ENCODE results near the gene SERPINA7.
"Not testable (repeated sequence)": the region's sequence is repeated elsewhere in the genome, so short reads cannot be mapped to it uniquely, and the experiment has no call there.

Gene SERPINA7

GRCh38 chrX:106038625-106039024 lies at the start of gene SERPINA7:
Gene SERPINA7 (minus strand): TSS chrX:106038727. CDS start chrX:106037058, 1,669 bp downstream.
- Mint-ChIP-seq H3K4me1 (no peaks in the 10 kb centered on the region), H3K9me3 (no peaks in the 10 kb centered on the region), H3K4me3 (no peak within 1 kb of the TSS), H3K27ac (no peak within 1 kb of the TSS), H3K27me3 (no peaks in the 10 kb centered on the region), H3K36me3 (no peaks in the 10 kb centered on the region)
- no peak for ATAC-seq

GRCh38 chrX:106069048-106069447 lies 30.5 kb upstream of the SERPINA7 start:
- Mint-ChIP-seq H3K4me1 (no peaks in the 10 kb centered on the region), H3K36me3 (no peaks in the 10 kb centered on the region), H3K9me3 (peaks cover 3% of the 10 kb centered on the region), H3K4me3 (no peak overlapping the region), H3K27ac (no peak overlapping the region), H3K27me3 (no peaks in the 10 kb centered on the region)
- ATAC-seq: no peak

DNA sequence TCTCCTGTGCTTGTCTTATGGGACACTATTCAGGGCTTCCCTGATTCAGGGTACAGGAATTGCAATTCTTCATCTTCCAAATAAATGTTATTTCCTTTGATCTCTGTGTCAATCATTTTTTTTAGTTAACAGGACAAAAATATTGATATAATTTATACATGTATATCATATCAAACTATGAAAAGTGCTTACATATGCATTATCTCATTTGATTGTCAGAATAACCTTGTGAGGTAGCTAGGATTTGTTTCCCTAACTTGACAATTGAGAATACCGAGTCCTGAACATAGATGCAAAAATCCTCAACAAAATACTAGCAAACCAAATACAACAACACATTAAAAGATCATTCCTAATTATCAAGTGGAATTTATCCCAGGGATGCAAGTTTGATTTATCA lies 11.5 kb upstream of the SERPINA7 start:
- H3K4me1 Mint-ChIP-seq: no peaks in the 10 kb centered on the region
- H3K4me3 Mint-ChIP-seq: no peak overlapping the region
- no peaks in the 10 kb centered on the region for H3K9me3 Mint-ChIP-seq
- no peaks in the 10 kb centered on the region for H3K27me3 Mint-ChIP-seq
- ATAC-seq: no peak
- H3K27ac Mint-ChIP-seq: no peak overlapping the region
- no peaks in the 10 kb centered on the region for H3K36me3 Mint-ChIP-seq

DNA sequence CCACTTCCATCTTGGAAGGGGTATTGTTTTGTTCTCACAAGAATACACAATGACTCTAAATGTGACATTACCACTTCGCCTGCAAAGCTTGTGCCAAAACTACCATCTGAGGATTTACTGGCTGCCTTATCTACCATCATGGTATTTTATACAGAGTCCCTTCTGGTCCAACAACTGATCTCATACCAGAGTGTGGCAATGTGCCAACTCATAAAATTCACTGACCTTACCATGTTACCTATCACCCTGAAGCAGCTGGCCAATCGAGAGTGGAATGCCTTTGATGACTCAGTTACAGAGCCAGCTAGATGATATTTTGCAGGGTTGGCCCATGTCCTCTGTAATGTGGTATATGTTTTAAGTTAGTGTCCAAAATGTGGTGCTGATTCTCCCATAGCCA lies 3.8 kb upstream of the SERPINA7 start:
- Mint-ChIP-seq H3K36me3 (no peaks in the 10 kb centered on the region), H3K9me3 (no peaks in the 10 kb centered on the region), H3K27me3 (no peaks in the 10 kb centered on the region), H3K27ac (no peak overlapping the region), H3K4me1 (no peaks in the 10 kb centered on the region), H3K4me3 (no peak overlapping the region)
- no peak for ATAC-seq

GRCh38 chrX:106040861-106041260 lies 2.3 kb upstream of the SERPINA7 start:
- H3K27ac Mint-ChIP-seq: no peak overlapping the region
- H3K9me3 Mint-ChIP-seq: no peaks in the 10 kb centered on the region
- ATAC-seq: no peak

GRCh38 chrX:106039920-106040319 lies 1.4 kb upstream of the SERPINA7 start:
- Mint-ChIP-seq H3K4me1 (no peaks in the 10 kb centered on the region), H3K27ac (no peak overlapping the region), H3K4me3 (no peak overlapping the region), H3K9me3 (no peaks in the 10 kb centered on the region), H3K36me3 (no peaks in the 10 kb centered on the region), H3K27me3 (no peaks in the 10 kb centered on the region)
- ATAC-seq: no peak

More at GRCh38 chrX:106040861-106041260, 2.3 kb upstream of the SERPINA7 start:
- no peaks in the 10 kb centered on the region for H3K27me3 Mint-ChIP-seq
- H3K4me1 Mint-ChIP-seq: no peaks in the 10 kb centered on the region
- H3K4me3 Mint-ChIP-seq: no peak overlapping the region
- H3K36me3 Mint-ChIP-seq: no peaks in the 10 kb centered on the region

GRCh38 chrX:106037835-106038473 lies 573 bp downstream of the SERPINA7 start:
- ATAC-seq: no peak
- H3K36me3 Mint-ChIP-seq: no peaks in the 10 kb centered on the region
- no peak overlapping the region for H3K4me3 Mint-ChIP-seq
- H3K27me3 Mint-ChIP-seq: no peaks in the 10 kb centered on the region
- H3K9me3 Mint-ChIP-seq: no peaks in the 10 kb centered on the region
- H3K27ac Mint-ChIP-seq: no peak overlapping the region
- no peaks in the 10 kb centered on the region for H3K4me1 Mint-ChIP-seq

DNA sequence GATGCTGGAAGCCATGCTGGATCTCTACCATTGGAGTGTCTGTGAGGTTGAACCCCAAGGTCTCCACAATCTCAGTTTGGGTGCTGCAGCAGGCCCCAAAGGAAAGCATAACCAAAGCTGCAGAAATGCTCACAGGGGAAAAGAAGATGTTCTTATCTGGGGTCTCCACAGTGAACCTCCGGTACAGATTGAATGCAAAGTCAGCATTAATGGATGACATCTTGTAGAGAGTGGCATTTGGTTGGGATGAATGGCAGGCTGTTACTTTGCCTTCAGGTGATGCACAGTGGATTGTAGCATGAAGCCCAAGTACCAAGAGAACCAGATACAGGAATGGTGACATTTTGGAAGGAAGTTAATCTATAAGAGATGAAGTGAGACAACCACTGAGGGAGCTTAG lies 1.8 kb downstream of the SERPINA7 start:
- Mint-ChIP-seq H3K4me3 (no peak overlapping the region), H3K27me3 (no peaks in the 10 kb centered on the region), H3K27ac (no peak overlapping the region), H3K36me3 (no peaks in the 10 kb centered on the region), H3K4me1 (no peaks in the 10 kb centered on the region), H3K9me3 (no peaks in the 10 kb centered on the region)
- no peak for ATAC-seq

- Mint-ChIP-seq H3K9me3 (no peaks in the 10 kb centered on the region), H3K4me1 (no peaks in the 10 kb centered on the region), H3K36me3 (no peaks in the 10 kb centered on the region), H3K27me3 (no peaks in the 10 kb centered on the region), H3K4me3 (no peak overlapping the region), H3K27ac (no peak overlapping the region)
- ATAC-seq: no peak
Measured at GRCh38 chrX:106035064-106035463, 3.5 kb downstream of the SERPINA7 start.

- H3K27ac Mint-ChIP-seq: no peak overlapping the region
- H3K4me1 Mint-ChIP-seq: no peaks in the 10 kb centered on the region
- H3K27me3 Mint-ChIP-seq: no peaks in the 10 kb centered on the region
- H3K9me3 Mint-ChIP-seq: no peaks in the 10 kb centered on the region
- H3K4me3 Mint-ChIP-seq: no peak overlapping the region
- no peaks in the 10 kb centered on the region for H3K36me3 Mint-ChIP-seq
- ATAC-seq: no peak
Measured at GRCh38 chrX:106023947-106024346, 14.6 kb downstream of the SERPINA7 start.

GRCh38 chrX:106022238-106022637 lies 16.3 kb downstream of the SERPINA7 start:
- ATAC-seq: no peak
- Mint-ChIP-seq H3K27ac (no peak overlapping the region), H3K36me3 (no peaks in the 10 kb centered on the region), H3K4me1 (no peaks in the 10 kb centered on the region), H3K9me3 (no peaks in the 10 kb centered on the region), H3K4me3 (no peak overlapping the region), H3K27me3 (no peaks in the 10 kb centered on the region)

- no peaks in the 10 kb centered on the region for H3K27me3 Mint-ChIP-seq
Measured at GRCh38 chrX:106014119-106014775, 24.3 kb downstream of the SERPINA7 start.

GRCh38 chrX:106009145-106009544 lies 29.4 kb downstream of the SERPINA7 start:
- Mint-ChIP-seq H3K27me3 (no peaks in the 10 kb centered on the region), H3K4me3 (no peak overlapping the region), H3K9me3 (peaks cover 4% of the 10 kb centered on the region), H3K4me1 (no peaks in the 10 kb centered on the region), H3K36me3 (no peaks in the 10 kb centered on the region), H3K27ac (no peak overlapping the region)
- ATAC-seq: no peak

More at GRCh38 chrX:106014119-106014775, 24.3 kb downstream of the SERPINA7 start:
- Mint-ChIP-seq H3K4me3 (no peak overlapping the region), H3K36me3 (no peaks in the 10 kb centered on the region), H3K27ac (no peak overlapping the region), H3K9me3 (peaks cover 4% of the 10 kb centered on the region), H3K4me1 (no peaks in the 10 kb centered on the region)
- ATAC-seq: no peak

GRCh38 chrX:106007815-106008214 lies 30.7 kb downstream of the SERPINA7 start:
- Mint-ChIP-seq H3K27ac (no peak overlapping the region), H3K4me3 (no peak overlapping the region), H3K9me3 (peaks cover 4% of the 10 kb centered on the region), H3K4me1 (no peaks in the 10 kb centered on the region), H3K36me3 (no peaks in the 10 kb centered on the region), H3K27me3 (no peaks in the 10 kb centered on the region)
- no peak for ATAC-seq

- Mint-ChIP-seq H3K36me3 (no peaks in the 10 kb centered on the region), H3K9me3 (no peaks in the 10 kb centered on the region), H3K4me1 (no peaks in the 10 kb centered on the region), H3K4me3 (no peak overlapping the region), H3K27me3 (no peaks in the 10 kb centered on the region), H3K27ac (no peak overlapping the region)
- ATAC-seq: no peak
Measured at GRCh38 chrX:106005684-106006083, 32.8 kb downstream of the SERPINA7 start.

GRCh38 chrX:106000609-106001008 lies 37.9 kb downstream of the SERPINA7 start:
- H3K4me3 Mint-ChIP-seq: not testable (repeated sequence)

More at GRCh38 chrX:106000609-106001008, 37.9 kb downstream of the SERPINA7 start:
- H3K27ac Mint-ChIP-seq, H3K4me1 Mint-ChIP-seq, H3K27me3 Mint-ChIP-seq, H3K9me3 Mint-ChIP-seq, ATAC-seq, H3K36me3 Mint-ChIP-seq: not testable (repeated sequence)

Data from stimulated activated memory B cell treated with anti-CD40 and anti-IgM and Interleukin-4, amounts not matched to agents 10 μg/mL and 1 μg/mL and 100 μg/mL, for 72 hours (primary cell).